Activated T-cell treated with anti-CD3 and anti-CD28 coated beads for 24 hours (primary cell): ENCODE data around the gene RASA4B.
A peak's percentile ranks its signal among the peaks of the same experiment; 100 is the strongest.
"Not testable (repeated sequence)": the region's sequence is repeated elsewhere in the genome, so short reads cannot be mapped to it uniquely, and the experiment has no call there.

Source experiments
- DNase-seq: peaks from one replicate; pipeline ENCODE4 v3.0.0-alpha.2; 2020; ENCODE audit warnings: low read depth

The RASA4B gene

DNA sequence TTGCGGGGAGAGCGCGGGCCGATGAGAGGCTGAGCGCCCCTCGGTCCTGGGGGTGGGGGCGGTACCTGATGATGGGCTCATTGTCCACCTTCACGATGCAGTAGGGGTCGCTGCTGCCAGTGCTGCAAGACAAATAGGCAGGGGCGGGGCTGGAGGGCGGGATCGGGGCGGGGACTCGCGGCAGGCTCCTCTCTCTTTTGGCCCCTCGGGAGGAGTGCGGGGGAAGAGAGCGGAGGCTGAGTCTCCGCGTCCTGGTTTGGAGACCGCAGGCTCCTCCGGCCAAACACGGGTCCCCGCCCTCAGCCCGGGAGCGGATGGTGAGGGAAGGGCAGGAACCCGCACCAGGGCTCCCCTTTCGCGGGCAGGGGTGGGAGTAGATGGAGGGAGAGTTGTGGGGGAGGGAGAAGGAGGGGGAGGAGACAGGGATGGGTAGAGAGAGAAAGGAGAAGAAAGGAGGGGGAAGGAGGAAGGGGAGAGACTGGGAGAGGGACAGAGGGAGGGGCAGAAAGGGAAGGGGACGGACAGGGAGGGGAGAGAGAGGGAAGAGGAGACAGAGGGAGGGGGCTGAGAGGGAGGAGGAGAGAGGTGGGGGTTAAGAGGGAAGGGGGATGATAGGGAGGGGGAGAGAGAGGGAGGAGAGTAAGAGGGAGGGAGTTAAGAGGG, 5.6 kb downstream of the RASA4B start:
- not testable (repeated sequence) for DNase-seq

DNA sequence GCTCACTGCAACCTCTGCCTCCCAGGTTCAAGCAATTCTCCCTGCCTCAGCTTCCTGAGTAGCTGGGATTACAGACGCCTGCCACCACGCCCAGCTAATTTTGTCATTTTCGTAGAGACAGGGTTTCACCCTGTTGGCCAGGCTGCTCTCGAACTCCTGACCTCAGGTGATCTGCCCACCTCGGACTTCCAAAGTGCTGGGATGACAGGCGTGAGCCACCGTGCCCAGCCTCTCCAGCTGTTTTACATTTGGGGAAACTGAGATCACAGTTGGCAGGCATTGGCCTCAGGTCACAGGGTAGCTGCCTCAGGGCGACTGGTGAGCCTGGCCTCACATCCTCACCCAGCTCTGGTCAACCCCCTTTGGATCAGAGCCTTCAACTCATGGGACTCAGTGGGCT, 7.0 kb downstream of the RASA4B start:
- not testable (repeated sequence) for DNase-seq

DNA sequence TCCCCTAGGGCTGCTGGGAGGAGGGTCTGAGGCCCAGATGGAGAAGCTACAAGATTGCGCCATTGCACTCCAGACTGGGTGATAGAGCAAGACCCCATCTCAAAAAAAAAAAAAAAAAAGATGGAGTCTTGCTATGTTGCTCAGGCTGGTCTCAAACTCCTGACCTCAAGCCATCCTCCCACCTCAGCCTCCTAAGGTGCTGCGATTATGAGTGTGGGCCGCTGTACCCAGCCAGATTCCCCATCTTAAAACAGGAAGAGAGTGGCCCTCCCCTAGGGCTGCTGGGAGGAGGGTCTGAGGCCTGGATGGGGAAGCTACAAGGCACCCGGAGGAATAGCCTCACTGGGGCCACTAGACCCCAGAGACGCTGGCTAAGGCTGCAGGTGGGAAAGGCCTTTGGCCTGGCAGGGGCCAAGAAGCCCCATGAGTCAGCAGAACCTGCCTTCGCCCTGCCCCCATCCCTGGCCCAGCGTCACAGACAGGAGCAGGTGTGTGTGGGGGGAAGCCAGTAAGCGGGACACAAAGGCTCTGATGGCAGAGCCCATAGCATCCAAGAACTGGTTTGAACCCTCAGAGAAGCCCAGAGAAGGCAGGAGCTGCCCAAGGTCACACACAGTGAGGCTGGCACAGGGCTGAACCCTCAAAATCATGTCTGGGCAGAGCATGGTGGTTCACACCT, 10.0 kb downstream of the RASA4B start:
- DNase-seq = not testable (repeated sequence)

- DNase-seq = not testable (repeated sequence)
Observed at GRCh38 chr7:102505298-102506185, 12.0 kb downstream of the RASA4B start.

GRCh38 chr7:102503141-102503540, 14.4 kb downstream of the RASA4B start:
- DNase-seq = not testable (repeated sequence)

- not testable (repeated sequence) for DNase-seq
Observed at GRCh38 chr7:102498321-102498720, 19.3 kb downstream of the RASA4B start.

DNA sequence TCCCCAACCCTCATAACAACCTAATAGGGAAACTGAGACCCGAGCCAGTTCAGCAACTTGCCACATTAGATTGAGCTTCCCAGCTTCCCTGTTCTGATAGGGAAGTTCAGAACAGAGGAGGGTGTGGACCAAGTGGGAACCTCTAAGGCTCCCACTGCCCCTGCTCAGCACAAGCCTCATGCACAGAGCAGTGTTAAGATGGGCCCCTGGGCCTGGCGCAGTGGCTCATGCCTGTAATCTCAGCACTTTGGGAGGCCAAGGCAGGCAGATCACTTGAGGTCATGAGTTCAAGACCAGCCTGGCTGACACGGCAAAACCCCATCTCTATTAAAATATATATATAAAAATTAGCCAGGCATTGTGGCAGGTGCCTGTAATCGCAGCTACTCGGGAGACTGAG, 20.3 kb downstream of the RASA4B start:
- DNase-seq = not testable (repeated sequence)

DNA sequence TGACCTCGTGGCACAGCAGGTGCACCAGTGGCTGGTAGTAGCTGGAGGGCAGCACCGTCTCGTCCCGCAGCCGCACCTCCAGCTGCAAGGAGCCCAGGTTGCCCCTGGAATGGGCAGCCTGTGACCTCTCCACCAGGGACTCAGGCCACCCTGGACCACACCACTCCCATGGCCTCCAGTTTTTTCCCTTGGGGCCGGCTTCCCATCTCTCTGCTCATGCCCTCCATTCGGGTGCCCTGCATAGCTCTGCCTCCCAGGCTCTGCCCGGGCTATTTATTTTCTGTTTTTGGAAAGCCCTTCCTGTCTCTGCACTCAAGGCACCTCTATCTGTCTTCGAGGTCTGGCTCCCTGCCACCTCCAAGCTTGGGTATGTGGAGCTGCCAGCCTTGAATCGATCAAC, 20.7 kb downstream of the RASA4B start:
- not testable (repeated sequence) for DNase-seq

DNA sequence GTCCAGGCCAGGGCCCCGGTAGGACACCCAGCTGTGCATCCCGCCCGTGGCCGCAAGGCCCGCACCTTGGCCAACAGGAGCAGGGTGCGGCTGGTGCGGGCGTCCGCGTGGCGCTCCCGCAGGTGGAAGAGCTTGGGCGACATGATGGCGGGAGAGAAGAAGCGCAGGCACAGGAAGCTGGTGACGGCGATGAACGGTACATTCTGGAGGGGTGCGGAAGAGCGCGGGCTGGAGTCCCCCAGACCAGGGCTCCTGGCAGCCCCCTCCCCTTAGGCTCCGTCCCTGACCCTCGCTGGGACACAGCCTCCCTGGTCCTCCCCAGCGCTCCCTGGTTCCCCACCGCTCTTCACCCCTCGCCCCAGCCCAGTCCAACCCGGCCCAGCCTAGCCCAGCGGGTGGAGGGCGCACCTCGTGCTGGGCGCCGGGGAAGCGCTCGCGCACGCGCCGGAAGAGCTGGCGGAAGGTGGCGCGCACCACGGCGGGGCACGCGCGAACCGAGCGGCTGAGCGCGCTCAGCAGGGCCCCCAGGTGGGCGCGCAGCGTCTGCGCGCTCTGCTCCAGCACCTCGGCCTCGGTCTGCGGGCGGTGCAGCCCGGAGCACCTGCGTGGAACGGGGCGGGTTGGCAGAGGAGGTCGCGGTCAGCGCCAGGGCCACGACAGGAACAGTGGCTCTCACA, 23.0 kb downstream of the RASA4B start:
- DNase-seq = not testable (repeated sequence)

DNA sequence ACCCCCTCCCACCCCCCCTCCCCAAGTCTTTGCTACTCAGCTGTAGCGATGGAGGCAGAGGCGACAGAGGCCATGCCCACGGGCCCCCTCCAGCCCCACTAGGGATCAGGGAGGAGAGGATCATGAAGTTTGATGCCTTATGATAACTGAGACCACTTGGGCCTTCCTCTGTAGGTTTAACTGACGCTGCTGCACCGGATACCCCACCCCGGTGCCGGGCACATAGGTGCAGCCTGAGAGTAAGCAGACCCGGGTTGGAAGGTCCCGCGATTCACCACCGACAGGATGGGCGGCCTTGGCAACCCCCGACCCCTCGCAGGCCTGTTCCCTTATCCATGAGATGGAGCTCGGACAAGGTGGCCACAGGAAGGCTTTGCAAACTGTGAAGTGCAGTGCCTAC, 23.6 kb downstream of the RASA4B start:
- not testable (repeated sequence) for DNase-seq

DNA sequence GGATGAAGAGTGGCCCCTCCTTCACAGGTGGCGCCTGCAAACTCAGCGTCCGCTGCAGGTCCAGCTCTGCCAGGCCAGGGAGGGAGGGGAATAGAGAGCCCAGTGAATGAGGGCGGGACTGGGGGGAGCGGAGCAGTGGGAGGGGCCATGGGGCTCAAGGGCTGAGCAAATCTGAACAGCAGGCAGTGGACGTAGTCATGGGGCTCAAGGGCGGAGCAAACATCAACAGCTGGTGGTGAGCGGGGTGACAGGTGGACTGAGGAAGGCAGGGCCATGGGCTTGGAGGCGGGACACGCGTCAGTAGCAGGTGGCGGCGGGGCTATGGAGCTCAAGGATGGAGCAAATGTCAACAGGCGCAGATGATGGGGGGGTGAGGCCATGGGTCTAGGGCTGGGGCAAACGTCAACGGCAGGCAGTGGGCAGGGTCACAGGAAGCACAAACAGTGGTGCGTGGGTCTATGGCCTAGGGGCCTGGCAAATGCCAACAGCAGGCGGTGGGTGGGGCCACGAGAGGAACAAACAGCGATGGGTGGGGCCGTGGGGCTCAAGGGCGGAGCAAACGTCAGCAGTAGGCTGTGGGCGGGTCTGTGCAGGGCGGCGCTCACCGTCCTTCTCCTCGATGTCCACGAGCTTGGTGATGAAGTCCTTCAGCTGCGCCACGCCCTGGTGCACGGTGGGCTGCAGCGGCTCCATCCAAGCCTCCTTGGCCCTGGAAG, 24.2 kb downstream of the RASA4B start:
- DNase-seq = not testable (repeated sequence)

DNA sequence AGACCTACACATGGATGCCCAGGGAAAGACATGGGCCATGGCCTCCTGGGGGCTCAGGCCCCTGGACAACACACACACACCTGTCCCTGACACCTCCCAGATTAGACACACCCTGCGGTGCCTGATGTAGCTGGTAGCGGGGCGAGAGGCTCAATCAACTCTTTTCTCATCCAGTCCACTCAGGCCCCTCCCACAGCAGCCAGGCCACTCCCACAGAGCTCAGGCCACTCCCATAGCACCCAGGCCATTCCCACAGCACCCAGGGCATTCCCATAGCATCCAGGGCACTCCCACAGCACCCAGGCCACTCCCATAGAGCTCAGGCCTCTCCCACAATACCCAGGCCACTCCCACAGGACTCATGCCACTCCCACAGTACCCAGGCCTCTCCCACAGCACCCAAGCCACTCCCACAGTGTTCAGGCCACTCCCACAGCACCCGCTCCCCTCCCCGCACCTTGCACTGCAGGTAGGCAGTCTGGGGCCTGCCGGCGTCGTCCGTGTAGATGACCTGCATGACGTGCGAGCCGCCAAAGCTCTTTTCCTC, 27.0 kb downstream of the RASA4B start:
- peak; percentile 51 for DNase-seq

DNA sequence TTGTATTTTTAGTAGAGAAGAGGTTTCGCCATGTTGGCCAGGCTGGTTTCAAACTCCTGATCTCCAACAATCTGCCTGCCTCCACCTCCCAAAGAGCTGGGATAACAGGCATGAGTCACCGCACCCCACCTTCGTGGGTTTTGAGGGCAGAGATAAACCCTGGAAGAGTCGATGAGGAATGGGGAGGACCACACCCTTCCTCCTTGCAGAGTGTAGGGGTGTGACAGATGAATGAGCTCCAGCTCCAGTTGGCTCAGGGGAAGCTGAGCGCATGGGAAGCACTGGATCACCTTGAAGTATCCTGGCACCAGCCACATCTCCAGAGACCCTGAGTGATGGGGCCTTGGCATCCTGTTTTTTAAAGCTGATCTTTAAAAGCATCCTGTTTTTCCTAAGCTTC, 33.3 kb downstream of the RASA4B start:
- DNase-seq = not testable (repeated sequence)

- DNase-seq = not testable (repeated sequence)
Observed at GRCh38 chr7:102481962-102482361, 35.6 kb downstream of the RASA4B start.

DNA sequence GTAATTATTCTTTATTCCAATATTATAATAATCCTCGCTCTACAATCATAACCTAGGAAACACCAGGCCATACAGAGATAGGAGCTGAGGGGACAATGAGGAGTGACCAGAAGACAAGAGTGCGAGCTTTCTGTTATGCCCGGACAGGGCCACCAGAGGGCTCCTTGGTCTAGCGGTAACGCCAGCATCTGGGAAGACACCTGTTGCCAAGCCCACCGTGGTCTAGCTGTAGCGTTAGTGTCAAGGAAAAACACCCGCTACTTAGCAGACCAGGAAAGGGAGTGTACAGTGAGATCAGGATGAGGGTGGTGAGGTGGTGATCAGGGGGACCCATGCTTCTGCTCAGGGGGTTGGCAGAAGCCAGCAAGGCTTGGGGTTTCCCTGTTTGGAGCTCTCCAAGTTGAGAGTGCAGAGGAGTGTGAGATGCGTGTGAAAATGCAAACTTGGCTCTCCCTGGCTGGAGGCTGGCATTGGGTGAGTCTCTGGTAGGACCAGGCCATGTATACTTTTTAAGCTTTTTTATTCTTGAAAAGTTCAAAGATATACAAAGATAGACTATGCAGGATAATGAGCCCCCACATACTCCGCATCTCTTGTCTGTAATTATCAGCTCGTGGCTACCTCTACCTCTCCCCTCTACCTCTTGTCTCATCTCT, 37.5 kb downstream of the RASA4B start:
- not testable (repeated sequence) for DNase-seq

DNA sequence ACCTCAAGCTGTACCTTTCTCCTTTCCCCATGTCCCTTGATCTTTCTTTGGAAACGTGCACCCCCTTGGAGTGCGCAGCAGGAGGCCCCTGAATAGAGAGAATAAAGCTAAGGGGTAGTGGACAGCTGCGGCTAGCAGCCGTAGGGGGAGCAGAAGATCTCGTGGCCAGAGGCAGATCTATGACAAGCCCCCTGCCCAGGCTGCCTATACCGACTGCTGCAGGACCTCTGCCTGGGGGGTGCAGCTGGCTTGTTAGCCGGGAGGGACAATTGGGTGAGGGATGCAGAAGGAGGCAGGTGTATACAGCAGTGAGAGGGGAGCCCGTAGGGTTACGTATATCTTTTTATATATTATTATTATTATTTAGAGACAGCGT, 38.4 kb downstream of the RASA4B start:
- not testable (repeated sequence) for DNase-seq

GRCh38 chr7:102478314-102479208, 39.0 kb downstream of the RASA4B start, which contains the start of gene POLR2J:
Gene POLR2J (minus strand): TSS chr7:102478922. CDS start chr7:102478860, 62 bp downstream.
- peak; percentile 86 for DNase-seq

- DNase-seq = not testable (repeated sequence)
Observed at GRCh38 chr7:102474736-102475435, 42.7 kb downstream of the RASA4B start.

- not testable (repeated sequence) for DNase-seq
Observed at GRCh38 chr7:102474116-102474515, 43.5 kb downstream of the RASA4B start.
